Ovary (tissue), 3 donors: Measurements from ENCODE around the gene PHC2.

Experiments
- EP300 ChIP-seq: sonication (generic); formaldehyde crosslinking; IDR thresholded peaks from one replicate; pipeline ENCODE4 v1.6.1; 2017; ENCODE audit warnings: antibody characterized with exemption
- POLR2A ChIP-seq: fragments of 450-650 bp; IDR thresholded peaks from one replicate; pipeline ENCODE4 v1.6.1; 2017; ENCODE audit warnings: antibody characterized with exemption, mild to moderate bottlenecking, moderate library complexity
- TF ChIP-seq, protein P1 (sequence below), 3 donors: fragments of 450-650 bp in 2 of 3; fragments of 200-600 bp in 1 of 3; IDR thresholded peaks; one replicate each; pipeline versions ENCODE4 v1.5.1 to v1.8.0; 2016 to 2022; ENCODE audit warnings: antibody characterized with exemption in 3 of 3, mild to moderate bottlenecking in 1 of 3
- donor health status: DM: no; HTN: no; CAD: no.

DNA sequence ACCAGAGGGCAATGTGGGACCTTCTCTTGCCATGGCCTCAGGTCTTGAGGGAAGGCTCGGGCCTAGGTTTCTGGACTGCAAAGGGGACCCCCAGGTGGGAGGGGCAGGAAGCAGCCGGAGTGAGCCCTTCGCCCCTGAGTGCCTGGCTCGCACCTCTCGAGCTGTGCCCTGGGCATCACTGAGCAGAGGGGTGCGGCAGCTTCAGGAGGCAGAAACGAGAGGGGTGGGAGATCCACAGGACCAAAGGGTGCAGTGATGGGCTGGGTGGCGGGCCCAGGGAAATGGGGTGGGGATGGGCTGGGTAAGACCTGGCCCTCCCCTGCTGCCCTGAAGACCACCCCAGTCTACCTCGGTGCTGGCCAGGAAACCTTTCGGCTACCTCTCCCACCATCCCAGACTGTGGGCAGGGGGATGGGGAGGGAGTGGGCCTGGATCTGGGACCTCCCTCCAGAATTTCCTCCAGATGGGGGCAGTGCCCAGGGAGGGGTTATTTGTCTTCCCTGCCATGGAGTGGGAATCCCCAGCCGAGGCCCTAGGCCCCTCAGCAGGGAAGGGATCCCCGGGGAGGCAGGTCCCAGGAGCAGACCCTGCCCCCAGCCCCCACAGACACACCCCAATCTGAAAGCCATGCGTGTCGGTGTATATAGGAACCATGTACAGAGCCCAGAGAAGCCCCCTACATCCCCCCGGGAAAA, 131.3 kb downstream of the PHC2 start:
- TF ChIP-seq, protein P1, sequence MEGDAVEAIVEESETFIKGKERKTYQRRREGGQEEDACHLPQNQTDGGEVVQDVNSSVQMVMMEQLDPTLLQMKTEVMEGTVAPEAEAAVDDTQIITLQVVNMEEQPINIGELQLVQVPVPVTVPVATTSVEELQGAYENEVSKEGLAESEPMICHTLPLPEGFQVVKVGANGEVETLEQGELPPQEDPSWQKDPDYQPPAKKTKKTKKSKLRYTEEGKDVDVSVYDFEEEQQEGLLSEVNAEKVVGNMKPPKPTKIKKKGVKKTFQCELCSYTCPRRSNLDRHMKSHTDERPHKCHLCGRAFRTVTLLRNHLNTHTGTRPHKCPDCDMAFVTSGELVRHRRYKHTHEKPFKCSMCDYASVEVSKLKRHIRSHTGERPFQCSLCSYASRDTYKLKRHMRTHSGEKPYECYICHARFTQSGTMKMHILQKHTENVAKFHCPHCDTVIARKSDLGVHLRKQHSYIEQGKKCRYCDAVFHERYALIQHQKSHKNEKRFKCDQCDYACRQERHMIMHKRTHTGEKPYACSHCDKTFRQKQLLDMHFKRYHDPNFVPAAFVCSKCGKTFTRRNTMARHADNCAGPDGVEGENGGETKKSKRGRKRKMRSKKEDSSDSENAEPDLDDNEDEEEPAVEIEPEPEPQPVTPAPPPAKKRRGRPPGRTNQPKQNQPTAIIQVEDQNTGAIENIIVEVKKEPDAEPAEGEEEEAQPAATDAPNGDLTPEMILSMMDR (IDR thresholded peaks at IDR 0.05), result no peak
- no peak for TF ChIP-seq POLR2A
- TF ChIP-seq EP300, result no peak
